ENCODE data around the gene IL1RAPL2. TPM values are rescaled to one million over a fixed set of nuclear protein-coding genes. Genes with fewer than 3 reads are reported as not detected.

IL1RAPL2 gene
- total and polyA plus RNA-seq, 2 of the 4 experiments (the other 2 are of a cell fraction), result 0.03 TPM; not detected in 1

GRCh38 chrX:105610411-105610810, 1044.4 kb downstream of the IL1RAPL2 start:
- TF ChIP-seq MXI1 (IDR thresholded peaks at IDR 0.05; ENCODE audit: borderline replicate concordance, low read depth, low read length) (no peak), ELK1 (IDR thresholded peaks at IDR 0.05; ENCODE audit: borderline replicate concordance, low read depth, low read length) (no peak), NFE2L2 (IDR thresholded peaks at IDR 0.05; ENCODE audit: low read depth, low read length) (no peak), CEBPB (IDR thresholded peaks at IDR 0.05; ENCODE audit: low read depth, low read length) (no peak), RCOR1 (IDR thresholded peaks at IDR 0.05; ENCODE audit: insufficient replicate concordance, low read length) (no peak), CHD1 (IDR thresholded peaks at IDR 0.05; ENCODE audit: low read depth, low read length) (no peak), MAFK (IDR thresholded peaks at IDR 0.05; ENCODE audit: low read depth, low read length) (no peak), BHLHE40 (IDR thresholded peaks at IDR 0.05; ENCODE audit: low read depth, low read length) (no peak), CTCF (conservative IDR thresholded peaks at IDR 0.05; ENCODE audit: low read depth, low read length) (no peak), USF2 (IDR thresholded peaks at IDR 0.05; ENCODE audit: low read depth, low read length) (no peak), RAD21 (IDR thresholded peaks at IDR 0.05; ENCODE audit: low read length) (no peak), FOS (IDR thresholded peaks at IDR 0.05; ENCODE audit: low read depth, low read length) (no peak), SMC3 (IDR thresholded peaks at IDR 0.05; ENCODE audit: low read depth, low read length) (no peak), POLR2A (IDR thresholded peaks at IDR 0.05; ENCODE audit: low read depth, low read length) (no peak), RFX5 (IDR thresholded peaks at IDR 0.05; ENCODE audit: low read depth, low read length) (no peak), MAZ (IDR thresholded peaks at IDR 0.05; ENCODE audit: borderline replicate concordance, low read depth, low read length) (no peak)
- ATAC-seq (ENCODE audit: low read depth), result no peak
- H3K9ac ChIP-seq (ENCODE audit: low read depth, low read length), result no peak overlapping the region
- H3K23ac ChIP-seq (ENCODE audit: low read depth, low read length), result no peak overlapping the region
- H4K8ac ChIP-seq (ENCODE audit: low read depth in 2 of 2, low read length in 2 of 2), result no peak overlapping the region
- H2BK5ac ChIP-seq (ENCODE audit: low read depth, low read length, poor library complexity, severe bottlenecking), result no peak overlapping the region
- no peaks in the 10 kb centered on the region for H3K79me1 ChIP-seq (ENCODE audit: low read depth in 1 of 2, low read length in 2 of 2)
- no peak overlapping the region for H3K4me2 ChIP-seq (ENCODE audit: low read depth, low read length)
- no peak overlapping the region for H3K4ac ChIP-seq (ENCODE audit: low read depth, low read length)
- dilution Hi-C loops (cut with HindIII; ENCODE audit: low sequenced_read_pairs, unreplicated experiment) (no loop called here), intact Hi-C loops (cut with micrococcal nuclease) (no loop called here), in situ Hi-C loops (cut with MboI; ENCODE audit: low sequenced_read_pairs) (no loop called here)
- H3K56ac ChIP-seq (ENCODE audit: extremely low read depth, insufficient read depth, low read length), result no peak overlapping the region
- H2AK9ac ChIP-seq (replicated peaks; ENCODE audit: low read depth, low read length, poor library complexity), result no peak overlapping the region
- ChIA-PET CTCF (no interaction called here), POLR2A (ENCODE audit: unreplicated experiment) (no interaction called here)
- no peak overlapping the region for H3K18ac ChIP-seq (ENCODE audit: low read depth, low read length)
- H2AFZ ChIP-seq (replicated peaks; ENCODE audit: low read length, poor library complexity), result no peak overlapping the region
- no TSS peak for BruUV-seq (replicated peaks)
- H3K27me3 ChIP-seq (ENCODE audit: control insufficient read depth, insufficient read depth, low read length), result no peaks in the 10 kb centered on the region
- H2BK120ac ChIP-seq (ENCODE audit: low read depth, low read length), result no peak overlapping the region
- no peak for DNase-seq
- no peaks in the 10 kb centered on the region for H3K4me1 ChIP-seq (ENCODE audit: control insufficient read depth, insufficient read depth, low read length)
- no peak overlapping the region for H4K91ac ChIP-seq (ENCODE audit: insufficient read depth, low read depth, low read length)
- H3K14ac ChIP-seq (replicated peaks; ENCODE audit: low read depth, low read length), result no peak overlapping the region
- H4K20me1 ChIP-seq (ENCODE audit: insufficient read depth, low read length), result no peaks in the 10 kb centered on the region
- WGBS, 2 experiments (ENCODE audit: extremely low coverage in 2 of 2, insufficient read length in 1 of 2), result no CpG with 5 or more reads among the region's 2 CpGs
- H3K4me3 ChIP-seq (ENCODE audit: insufficient read depth, low read depth, low read length), result no peak overlapping the region
- peaks cover 3% of the 10 kb centered on the region; the same call in 1 of the 2 replicates for H3K9me3 ChIP-seq (ENCODE audit: control insufficient read depth, insufficient read depth, low read length)
- no peak overlapping the region for H3K27ac ChIP-seq (ENCODE audit: insufficient read depth, low read length)
- H3K9me1 ChIP-seq (ENCODE audit: insufficient read depth, low read length), result no peaks in the 10 kb centered on the region
- no peak overlapping the region for H4K5ac ChIP-seq (ENCODE audit: low read depth, low read length)
- no peak overlapping the region for H2BK20ac ChIP-seq (ENCODE audit: low read depth, low read length)
- no peak overlapping the region for H2AK5ac ChIP-seq (ENCODE audit: low read depth, low read length)
- H3K36me3 ChIP-seq (ENCODE audit: control insufficient read depth, insufficient read depth, low read length), result no peaks in the 10 kb centered on the region
- H2BK15ac ChIP-seq (ENCODE audit: low read depth, low read length), result no peak overlapping the region
